Stomach (tissue), 4 donors: ENCODE results near the gene AHSP.
"Not testable (repeated sequence)": the region's sequence is repeated elsewhere in the genome, so short reads cannot be mapped to it uniquely, and the experiment has no call there.

Source experiments
- CTCF ChIP-seq, 7 experiments: fragments of 450-650 bp in 4 of 7; fragments of 200-600 bp in 3 of 7; sonication (generic) in 3 of 7; IDR thresholded peaks; one replicate each; pipeline ENCODE4 v1.5.1; 2016 to 2019; ENCODE audit warnings: antibody characterized with exemption in 7 of 7, control low read depth in 2 of 7, mild to moderate bottlenecking in 1 of 7
- POLR2A ChIP-seq, 4 donors: fragments of 450-650 bp; IDR thresholded peaks; one replicate each; pipeline ENCODE4 v1.6.1; 2016; ENCODE audit warnings: antibody characterized with exemption in 4 of 4, control low read depth in 2 of 4, mild to moderate bottlenecking in 1 of 4, moderate library complexity in 1 of 4

- not testable (repeated sequence) for TF ChIP-seq CTCF, POLR2A (IDR thresholded peaks at IDR 0.05)
These were observed 10.5 kb downstream of the AHSP start for GRCh38 chr16:31538243-31538598.
